ENCODE measurements around the gene DDX31.
A peak's percentile ranks its signal among the peaks of the same experiment; 100 is the strongest.
"Not testable (repeated sequence)": the region's sequence is repeated elsewhere in the genome, so short reads cannot be mapped to it uniquely, and the experiment has no call there.

Gene DDX31

DNA sequence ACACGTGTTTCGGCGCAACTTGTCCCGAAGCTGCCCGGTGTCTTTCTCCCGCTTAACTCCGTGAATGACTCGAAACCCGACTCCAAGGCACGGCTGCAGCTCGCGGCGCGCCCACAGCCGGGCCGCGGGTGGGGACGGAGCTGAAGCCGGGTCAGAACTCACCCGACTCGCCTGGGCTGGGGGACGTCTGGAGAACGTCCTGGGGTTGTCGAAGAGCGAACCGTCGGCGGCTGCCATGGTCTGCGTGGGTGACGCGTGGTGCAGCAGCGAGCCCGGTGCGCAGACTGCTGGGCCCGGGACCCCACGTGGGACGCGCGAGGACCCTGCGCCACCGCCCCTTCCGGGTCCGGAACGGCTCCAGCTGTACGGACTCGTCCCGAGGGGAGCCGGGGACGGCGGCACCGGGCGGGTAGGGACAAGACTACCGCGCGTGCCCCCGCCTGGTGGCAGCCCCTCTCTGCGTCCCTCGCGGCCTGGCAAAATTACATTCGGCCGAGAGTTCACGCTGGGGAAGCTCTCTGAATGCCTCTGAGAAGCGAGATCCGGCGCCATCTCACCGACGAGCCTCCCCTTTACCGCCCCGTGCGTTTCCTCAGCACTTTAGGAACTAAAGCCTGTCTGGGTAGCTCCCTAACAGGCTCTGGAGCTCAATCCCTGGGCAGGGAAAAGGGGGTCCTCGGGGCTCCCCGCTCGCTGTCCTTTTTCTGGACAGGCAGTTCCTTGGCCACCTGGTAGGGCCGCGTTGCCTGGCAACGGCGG is at the start of gene DDX31:
Gene DDX31, minus strand, starts transcription at position 286 of the 759 bp plus-strand sequence. Its CDS starts 49 bp downstream, at position 237.
- DNase-seq (ENCODE audit: low spot score) (peak; percentile 61), FAIRE-seq (no peak)

DNA sequence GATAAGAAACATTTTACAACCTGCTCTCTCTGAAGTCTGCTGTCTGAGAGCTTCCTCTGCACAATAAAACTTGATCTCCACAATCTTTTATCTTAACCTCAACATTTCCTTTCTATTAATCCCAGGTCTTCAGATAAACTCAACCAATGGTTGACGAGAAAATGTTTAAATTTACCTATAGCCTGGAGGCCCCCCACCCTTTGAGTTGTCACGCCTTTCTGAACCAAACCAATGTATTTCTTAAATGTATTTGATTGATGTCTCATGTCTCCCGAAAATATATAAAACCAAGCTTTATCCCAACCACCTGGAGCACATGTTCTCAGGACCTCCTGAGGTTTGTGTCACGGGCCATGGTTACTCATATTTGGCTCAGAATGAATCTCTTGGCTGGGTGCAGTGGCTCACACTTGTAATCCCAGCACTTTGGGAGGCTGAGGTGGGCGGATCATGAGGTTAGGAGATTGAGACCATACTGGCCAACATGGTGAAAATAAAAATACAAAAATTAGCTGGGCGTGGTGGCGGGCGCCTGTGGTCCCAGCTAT is 48.7 kb upstream of the DDX31 start:
- not testable (repeated sequence) for FAIRE-seq; DNase-seq (ENCODE audit: low spot score)

- no peak for DNase-seq (ENCODE audit: low spot score)
- FAIRE-seq = no peak
Measured at GRCh38 chr9:132717326-132717945, 47.7 kb upstream of the DDX31 start.

- FAIRE-seq (no peak), DNase-seq (ENCODE audit: low spot score) (no peak)
Measured at GRCh38 chr9:132716007-132716406, 46.2 kb upstream of the DDX31 start.

DNA sequence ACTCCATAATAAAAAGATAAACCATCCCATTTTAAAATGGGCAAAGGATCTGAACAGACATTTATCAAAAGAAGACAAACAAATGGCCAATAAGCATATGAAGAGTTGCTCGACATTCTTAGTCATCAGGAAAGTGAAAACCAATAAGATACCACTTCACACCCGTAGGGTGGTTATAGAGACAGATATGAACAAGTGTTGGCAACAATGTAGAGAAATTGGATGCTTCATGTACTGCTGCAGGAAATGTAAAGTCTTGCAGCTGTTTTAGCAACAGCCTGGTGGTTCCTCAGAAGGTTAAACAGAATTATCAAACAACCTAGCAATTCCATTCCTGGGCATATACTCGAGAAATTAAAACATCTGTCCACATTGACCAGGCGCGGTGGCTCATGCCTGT is 43.0 kb upstream of the DDX31 start:
- no peak for FAIRE-seq
- DNase-seq (ENCODE audit: low spot score) = no peak

DNA sequence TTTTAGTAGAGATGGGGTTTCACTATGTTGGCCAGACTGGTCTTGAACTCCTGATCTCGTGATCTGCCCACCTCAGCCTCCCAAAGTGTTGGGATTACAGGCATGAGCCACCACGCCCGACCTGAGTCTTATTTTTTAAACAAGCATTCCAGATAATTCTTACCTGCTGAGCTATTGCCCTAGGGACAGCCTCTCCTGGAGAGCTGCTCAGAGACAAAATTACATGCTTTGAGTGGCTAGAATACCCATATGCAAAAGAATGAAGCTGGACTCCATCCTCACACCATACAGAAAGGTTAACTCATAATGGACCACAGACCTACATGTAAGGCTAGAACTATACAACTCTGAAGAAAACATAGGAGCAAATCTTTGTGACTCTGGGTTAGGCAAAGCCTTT is 42.1 kb upstream of the DDX31 start:
- FAIRE-seq = no peak
- DNase-seq (ENCODE audit: low spot score) = no peak

DNA sequence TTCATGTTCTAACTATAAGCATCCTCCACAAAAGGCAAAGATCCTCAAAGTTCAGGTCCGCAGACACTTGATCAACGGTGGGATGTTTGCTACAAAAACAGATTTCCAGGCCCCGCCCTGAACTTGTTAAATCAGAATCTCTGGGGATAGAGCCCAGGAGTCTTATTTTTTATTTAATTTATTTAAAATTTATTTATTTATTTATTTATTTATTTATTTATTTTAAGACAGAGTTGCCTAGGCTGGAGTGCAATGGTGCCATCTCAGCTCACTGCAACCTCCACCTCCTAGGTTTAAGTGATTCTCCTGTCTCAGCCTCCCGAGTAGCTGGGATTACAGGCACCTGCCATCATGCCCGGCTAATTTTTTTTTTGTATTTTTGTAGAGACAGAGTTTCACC is 41.4 kb upstream of the DDX31 start:
- not testable (repeated sequence) for FAIRE-seq; DNase-seq (ENCODE audit: low spot score)

GRCh38 chr9:132710333-132710732 is 40.5 kb upstream of the DDX31 start:
- no peak for DNase-seq (ENCODE audit: low spot score)
- no peak for FAIRE-seq

DNA sequence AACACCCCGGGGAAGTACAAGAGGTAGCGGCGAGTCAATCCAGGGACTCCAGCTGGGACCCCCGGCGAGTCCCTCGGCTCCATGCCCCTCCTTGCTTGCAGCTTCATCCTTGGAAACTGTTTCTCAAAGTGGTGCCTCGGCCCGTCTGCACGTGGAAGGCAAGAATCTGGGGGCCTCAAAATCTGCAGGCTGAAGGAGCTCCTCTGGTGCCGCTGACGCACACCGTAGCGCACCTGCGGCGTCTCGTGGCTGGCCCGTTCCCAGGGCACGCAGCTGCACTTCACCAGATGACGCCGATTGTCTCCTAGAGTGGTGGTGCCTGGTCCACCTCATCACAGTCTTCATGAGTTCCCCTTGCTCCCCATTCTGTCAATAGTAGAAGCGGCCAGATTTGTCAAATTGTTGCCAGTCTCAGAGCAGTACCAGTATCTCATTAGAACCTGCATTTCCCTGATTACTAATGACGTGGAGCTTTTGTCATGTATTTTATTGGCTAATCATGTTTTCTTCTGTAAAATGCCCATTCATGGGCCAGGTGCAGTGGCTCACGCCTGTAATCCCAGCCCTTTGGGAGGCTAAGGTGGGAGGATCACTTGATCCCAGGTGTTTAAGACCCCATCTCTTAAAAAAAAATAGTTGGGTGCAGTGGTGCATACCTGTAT is 39.1 kb upstream of the DDX31 start:
- no peak for DNase-seq (ENCODE audit: low spot score)
- FAIRE-seq = no peak

DNA sequence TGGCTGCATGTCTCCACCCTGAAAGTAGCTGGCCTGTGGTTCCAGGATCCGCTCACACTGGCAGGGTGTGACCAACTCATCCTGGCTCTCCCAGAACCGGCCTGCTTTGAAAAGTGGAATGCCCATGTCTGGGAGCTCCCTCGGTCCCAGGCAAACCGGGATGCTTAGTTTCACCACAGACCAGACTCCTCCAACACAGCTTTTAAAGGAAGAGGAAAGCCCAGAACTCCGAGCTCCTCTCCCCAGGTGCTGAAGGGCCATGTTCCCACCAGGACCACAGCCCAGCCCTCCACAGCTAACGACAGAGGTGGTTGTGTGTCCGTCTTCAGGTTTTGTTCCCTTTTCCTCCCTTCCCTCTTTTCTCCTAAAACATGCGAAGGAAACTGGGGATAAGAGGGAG is 38.5 kb upstream of the DDX31 start:
- FAIRE-seq (no peak), DNase-seq (ENCODE audit: low spot score) (no peak)

- DNase-seq (ENCODE audit: low spot score) (no peak), FAIRE-seq (no peak)
Measured at GRCh38 chr9:132703336-132703735, 33.6 kb upstream of the DDX31 start.

- FAIRE-seq (no peak), DNase-seq (ENCODE audit: low spot score) (no peak)
Measured at GRCh38 chr9:132702254-132702653, 32.5 kb upstream of the DDX31 start.

- FAIRE-seq (no peak), DNase-seq (ENCODE audit: low spot score) (no peak)
Measured at GRCh38 chr9:132699956-132700355, 30.2 kb upstream of the DDX31 start.

DNA sequence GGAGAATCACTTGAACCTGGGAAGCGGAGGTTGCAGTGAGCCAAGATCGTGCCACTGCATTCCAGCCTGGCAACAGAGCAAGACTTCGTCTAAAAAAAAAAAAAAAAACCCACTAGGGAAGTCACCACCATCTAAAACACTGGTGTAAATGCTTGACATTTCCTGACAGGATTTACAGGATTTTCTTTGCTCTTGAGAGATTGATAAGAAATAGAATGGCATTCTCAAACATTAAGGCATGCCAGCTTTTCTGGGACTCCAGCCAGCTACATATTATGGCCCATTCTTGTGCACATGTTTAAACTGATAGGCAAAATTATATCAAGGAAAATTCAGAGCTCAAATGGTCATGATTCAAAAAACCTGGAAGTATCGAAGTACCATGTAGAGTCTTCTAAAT is 29.2 kb upstream of the DDX31 start:
- FAIRE-seq = no peak
- no peak for DNase-seq (ENCODE audit: low spot score)

GRCh38 chr9:132697230-132697629 is 27.4 kb upstream of the DDX31 start:
- no peak for FAIRE-seq
- DNase-seq (ENCODE audit: low spot score) = no peak

GRCh38 chr9:132694144-132694543 is 24.4 kb upstream of the DDX31 start:
- FAIRE-seq (no peak), DNase-seq (ENCODE audit: low spot score) (peak; percentile 29)

DNA sequence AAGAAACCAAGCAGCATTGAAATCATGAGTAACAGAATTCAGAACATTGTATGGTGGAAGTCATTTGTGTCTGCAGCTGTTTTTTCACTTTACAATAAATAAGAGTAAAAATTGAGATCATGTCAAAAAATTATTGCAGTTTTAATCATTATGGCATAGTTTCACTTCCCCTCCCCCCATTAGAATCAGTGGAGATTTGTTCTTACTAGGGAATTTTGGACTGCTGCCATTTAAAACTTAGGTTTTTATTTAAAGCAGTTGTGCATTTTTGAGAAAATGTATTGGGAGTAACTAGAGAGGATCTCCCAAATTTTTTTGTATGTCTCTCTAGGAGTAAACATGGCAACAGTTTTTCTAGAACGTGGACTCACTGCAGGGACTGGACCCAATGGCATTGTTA is 20.9 kb upstream of the DDX31 start:
- DNase-seq (ENCODE audit: low spot score) (no peak), FAIRE-seq (no peak)

DNA sequence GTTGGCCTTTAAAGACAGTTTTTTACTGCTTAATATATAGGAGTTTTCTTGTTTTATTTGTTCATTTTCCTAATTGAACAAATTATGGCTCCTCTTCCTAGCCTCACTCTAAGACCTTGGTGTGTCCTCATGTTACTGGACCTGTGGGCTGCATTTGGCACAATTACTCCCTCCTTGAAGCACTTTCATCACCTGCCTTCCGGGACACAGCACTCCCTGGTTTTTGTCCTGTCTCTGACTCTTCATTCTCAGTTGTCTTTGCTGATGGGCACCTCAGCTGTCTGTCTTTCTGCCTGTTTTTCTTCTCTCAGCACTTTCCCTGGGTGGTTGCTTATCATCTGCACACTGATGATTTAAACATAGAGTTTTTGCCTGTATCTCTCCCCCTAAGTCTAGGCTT is 14.1 kb upstream of the DDX31 start:
- no peak for FAIRE-seq

GRCh38 chr9:132681561-132681960 is 11.8 kb upstream of the DDX31 start:
- FAIRE-seq (no peak), DNase-seq (ENCODE audit: low spot score) (no peak)

More for the DNA sequence above, 14.1 kb upstream of the DDX31 start:
- DNase-seq (ENCODE audit: low spot score) = no peak

- no peak for DNase-seq (ENCODE audit: low spot score)
- FAIRE-seq = no peak
Measured at GRCh38 chr9:132679946-132680625, 10.3 kb upstream of the DDX31 start.

DNA sequence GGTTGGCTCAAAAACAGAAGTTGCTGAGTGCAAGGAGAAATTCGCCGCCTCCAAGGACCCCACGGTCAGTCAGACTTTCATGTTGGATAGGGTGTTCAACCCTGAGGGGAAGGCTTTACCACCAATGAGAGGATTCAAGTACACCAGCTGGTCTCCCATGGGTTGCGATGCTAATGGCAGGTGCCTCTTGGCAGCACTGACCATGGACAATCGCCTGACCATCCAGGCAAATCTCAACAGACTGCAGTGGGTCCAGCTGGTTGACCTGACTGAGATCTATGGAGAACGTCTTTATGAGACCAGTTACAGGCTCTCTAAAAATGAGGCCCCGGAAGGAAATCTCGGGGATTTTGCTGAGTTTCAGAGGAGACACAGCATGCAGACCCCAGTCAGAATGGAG is 8.2 kb upstream of the DDX31 start:
- no peak for FAIRE-seq

DNA sequence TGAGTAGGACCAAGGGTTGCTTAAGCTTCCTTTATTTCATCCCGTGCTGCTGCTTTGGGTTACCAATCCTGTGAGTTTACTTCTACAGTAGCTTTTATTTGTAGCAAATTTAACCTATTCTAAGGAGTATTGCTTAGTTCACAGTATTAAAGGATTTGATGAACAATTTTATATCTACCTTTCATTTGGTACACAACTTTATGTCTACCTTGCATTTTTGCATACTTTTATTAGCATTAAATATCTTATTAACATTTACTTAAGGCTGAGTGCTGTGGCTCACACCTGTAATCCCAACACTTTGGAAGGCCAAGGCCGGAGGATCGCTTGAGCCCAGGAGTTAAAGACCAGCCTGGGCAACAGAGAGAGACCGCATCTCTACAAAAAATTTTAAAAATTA is 4.7 kb upstream of the DDX31 start:
- DNase-seq (ENCODE audit: low spot score) = no peak
- FAIRE-seq = no peak

More for the DNA sequence above, 8.2 kb upstream of the DDX31 start:
- no peak for DNase-seq (ENCODE audit: low spot score)
